Measurements from ENCODE around the gene BEGAIN.

BEGAIN gene

GRCh38 chr14:100500128-100500527 lies 87.1 kb downstream of the BEGAIN start:
- no peak for DNase-seq

- no peak for DNase-seq
Observed at GRCh38 chr14:100498068-100498467, 89.1 kb downstream of the BEGAIN start.

GRCh38 chr14:100495917-100496316 lies 91.3 kb downstream of the BEGAIN start:
- DNase-seq: no peak

- no peak for DNase-seq
Observed at GRCh38 chr14:100494645-100495044, 92.6 kb downstream of the BEGAIN start.

- no peak for DNase-seq
Observed at GRCh38 chr14:100490252-100490651, 97.0 kb downstream of the BEGAIN start.

- DNase-seq: no peak
Observed at GRCh38 chr14:100488057-100488456, 99.2 kb downstream of the BEGAIN start.

- DNase-seq: no peak
Observed at GRCh38 chr14:100487304-100487703, 99.9 kb downstream of the BEGAIN start.

Data from T1000 (cell line).